ENCODE data around the gene TAX1BP3.

DNA sequence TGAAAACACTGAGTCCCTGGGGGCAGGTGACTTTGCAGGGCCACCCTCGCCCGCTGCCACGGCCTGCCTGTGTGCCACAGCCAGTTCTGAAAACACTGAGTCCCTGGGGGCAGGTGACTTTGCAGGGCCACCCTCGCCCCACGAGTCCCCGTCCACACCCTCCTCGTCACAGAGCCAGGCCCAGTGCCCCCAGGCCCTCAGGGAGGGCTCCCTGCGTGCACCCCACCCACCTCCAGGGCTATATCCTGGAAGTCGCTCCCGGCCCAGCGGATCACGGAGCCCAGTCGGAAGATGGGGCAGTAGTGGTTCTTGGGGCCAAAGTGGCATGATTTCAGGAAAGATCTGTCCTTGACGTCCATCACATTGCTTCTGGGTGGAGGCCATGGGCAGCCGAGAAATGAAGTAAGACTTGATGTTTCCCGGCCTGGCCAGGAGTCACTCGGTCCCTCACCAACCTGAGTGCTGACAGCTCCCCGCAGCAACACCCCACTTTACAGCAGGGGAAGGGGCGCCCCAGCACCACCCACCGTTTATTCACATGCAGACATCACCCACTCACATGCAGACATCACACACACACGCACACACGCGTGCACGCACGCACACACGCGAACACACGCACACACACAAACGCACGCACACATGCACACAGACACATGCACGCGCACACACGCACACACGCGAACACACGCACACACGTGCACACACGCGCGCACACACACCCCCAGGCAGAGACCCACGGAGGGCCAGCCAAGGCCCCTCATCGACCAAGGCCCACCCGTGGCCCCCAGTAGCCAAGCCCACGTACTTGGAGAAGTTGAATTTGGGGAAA, 21.1 kb upstream of the TAX1BP3 start:
- TF ChIP-seq, protein P1, sequence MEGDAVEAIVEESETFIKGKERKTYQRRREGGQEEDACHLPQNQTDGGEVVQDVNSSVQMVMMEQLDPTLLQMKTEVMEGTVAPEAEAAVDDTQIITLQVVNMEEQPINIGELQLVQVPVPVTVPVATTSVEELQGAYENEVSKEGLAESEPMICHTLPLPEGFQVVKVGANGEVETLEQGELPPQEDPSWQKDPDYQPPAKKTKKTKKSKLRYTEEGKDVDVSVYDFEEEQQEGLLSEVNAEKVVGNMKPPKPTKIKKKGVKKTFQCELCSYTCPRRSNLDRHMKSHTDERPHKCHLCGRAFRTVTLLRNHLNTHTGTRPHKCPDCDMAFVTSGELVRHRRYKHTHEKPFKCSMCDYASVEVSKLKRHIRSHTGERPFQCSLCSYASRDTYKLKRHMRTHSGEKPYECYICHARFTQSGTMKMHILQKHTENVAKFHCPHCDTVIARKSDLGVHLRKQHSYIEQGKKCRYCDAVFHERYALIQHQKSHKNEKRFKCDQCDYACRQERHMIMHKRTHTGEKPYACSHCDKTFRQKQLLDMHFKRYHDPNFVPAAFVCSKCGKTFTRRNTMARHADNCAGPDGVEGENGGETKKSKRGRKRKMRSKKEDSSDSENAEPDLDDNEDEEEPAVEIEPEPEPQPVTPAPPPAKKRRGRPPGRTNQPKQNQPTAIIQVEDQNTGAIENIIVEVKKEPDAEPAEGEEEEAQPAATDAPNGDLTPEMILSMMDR (IDR thresholded peaks at IDR 0.05; ENCODE audit: insufficient read depth, low read length) = no peak
- no peak for TF ChIP-seq POLR2AphosphoS5 (IDR thresholded peaks at IDR 0.05; ENCODE audit: low read depth)
- TF ChIP-seq, protein P2, sequence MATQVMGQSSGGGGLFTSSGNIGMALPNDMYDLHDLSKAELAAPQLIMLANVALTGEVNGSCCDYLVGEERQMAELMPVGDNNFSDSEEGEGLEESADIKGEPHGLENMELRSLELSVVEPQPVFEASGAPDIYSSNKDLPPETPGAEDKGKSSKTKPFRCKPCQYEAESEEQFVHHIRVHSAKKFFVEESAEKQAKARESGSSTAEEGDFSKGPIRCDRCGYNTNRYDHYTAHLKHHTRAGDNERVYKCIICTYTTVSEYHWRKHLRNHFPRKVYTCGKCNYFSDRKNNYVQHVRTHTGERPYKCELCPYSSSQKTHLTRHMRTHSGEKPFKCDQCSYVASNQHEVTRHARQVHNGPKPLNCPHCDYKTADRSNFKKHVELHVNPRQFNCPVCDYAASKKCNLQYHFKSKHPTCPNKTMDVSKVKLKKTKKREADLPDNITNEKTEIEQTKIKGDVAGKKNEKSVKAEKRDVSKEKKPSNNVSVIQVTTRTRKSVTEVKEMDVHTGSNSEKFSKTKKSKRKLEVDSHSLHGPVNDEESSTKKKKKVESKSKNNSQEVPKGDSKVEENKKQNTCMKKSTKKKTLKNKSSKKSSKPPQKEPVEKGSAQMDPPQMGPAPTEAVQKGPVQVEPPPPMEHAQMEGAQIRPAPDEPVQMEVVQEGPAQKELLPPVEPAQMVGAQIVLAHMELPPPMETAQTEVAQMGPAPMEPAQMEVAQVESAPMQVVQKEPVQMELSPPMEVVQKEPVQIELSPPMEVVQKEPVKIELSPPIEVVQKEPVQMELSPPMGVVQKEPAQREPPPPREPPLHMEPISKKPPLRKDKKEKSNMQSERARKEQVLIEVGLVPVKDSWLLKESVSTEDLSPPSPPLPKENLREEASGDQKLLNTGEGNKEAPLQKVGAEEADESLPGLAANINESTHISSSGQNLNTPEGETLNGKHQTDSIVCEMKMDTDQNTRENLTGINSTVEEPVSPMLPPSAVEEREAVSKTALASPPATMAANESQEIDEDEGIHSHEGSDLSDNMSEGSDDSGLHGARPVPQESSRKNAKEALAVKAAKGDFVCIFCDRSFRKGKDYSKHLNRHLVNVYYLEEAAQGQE (IDR thresholded peaks at IDR 0.05; ENCODE audit: insufficient replicate concordance, low read depth) = no peak
- TF ChIP-seq GABPA (IDR thresholded peaks at IDR 0.05; ENCODE audit: low read depth) = no peak
